Neural progenitor cell (in vitro differentiated cells): Measurements from ENCODE around the gene EZH2. TPM values are rescaled to one million over a fixed set of nuclear protein-coding genes. Genes with fewer than 3 reads are reported as not detected.

ENCODE experiments used
- DNase-seq: peaks from one replicate; pipeline ENCODE4 v3.0.0-alpha.2; 2016; ENCODE audit warnings: low spot score
- H2AFZ ChIP-seq: fragments of 200-600 bp; sonication (generic); replicated peaks from 2 replicates; pipeline ENCODE4 v1.6.1; 2016; ENCODE audit warnings: antibody characterized with exemption
- H3F3A ChIP-seq: fragments of 200-600 bp; sonication (generic); 2 replicates; pipeline ENCODE4 v1.6.1; 2016; ENCODE audit warnings: antibody characterized with exemption, low read depth
- H3K27ac ChIP-seq: fragments of 200-600 bp; sonication (generic); 2 replicates; pipeline ENCODE4 v1.5.1; 2016; ENCODE audit warnings: mild to moderate bottlenecking
- H3K27me3 ChIP-seq: fragments of 200-600 bp; sonication (generic); 2 replicates; pipeline ENCODE4 v1.6.1; 2016; ENCODE audit warnings: mild to moderate bottlenecking, moderate library complexity
- H3K36me3 ChIP-seq: fragments of 200-600 bp; sonication (generic); 2 replicates; pipeline ENCODE4 v1.5.1; 2016
- H3K4me1 ChIP-seq: fragments of 200-600 bp; sonication (generic); 2 replicates; pipeline ENCODE4 v1.6.1; 2016; ENCODE audit warnings: mixed run types
- H3K4me2 ChIP-seq: fragments of 200-600 bp; sonication (generic); 2 replicates; pipeline ENCODE4 v1.6.1; 2016
- H3K4me3 ChIP-seq: fragments of 200-600 bp; sonication (generic); 2 replicates; pipeline ENCODE4 v1.5.1; 2016
- H3K79me2 ChIP-seq: fragments of 200-600 bp; sonication (generic); 2 replicates; pipeline ENCODE4 v1.6.1; 2016; ENCODE audit warnings: low read depth
- H3K9ac ChIP-seq: fragments of 200-600 bp; sonication (generic); 2 replicates; pipeline ENCODE4 v1.6.1; 2016
- H3K9me3 ChIP-seq: fragments of 200-600 bp; sonication (generic); 2 replicates; pipeline ENCODE4 v1.5.1; 2016; ENCODE audit warnings: low read depth
- H4K20me1 ChIP-seq: fragments of 200-600 bp; sonication (generic); 2 replicates; pipeline ENCODE4 v1.6.1; 2016; ENCODE audit warnings: low read depth
- H3K27ac Mint-ChIP-seq: 3 replicates; pipeline ENCODE4 v1.8.0; 2021; ENCODE audit warnings: mixed read lengths
- H3K27me3 Mint-ChIP-seq: 2 replicates; pipeline ENCODE4 v1.8.0; 2022; ENCODE audit warnings: low read depth, mild to moderate bottlenecking, inconsistent platforms, moderate library complexity, mixed read lengths; ENCODE audit not compliant: insufficient read depth
- H3K36me3 Mint-ChIP-seq: 3 replicates; pipeline ENCODE4 v1.8.0; 2021; ENCODE audit warnings: mixed read lengths
- H3K4me1 Mint-ChIP-seq: 3 replicates; pipeline ENCODE4 v1.8.0; 2021; ENCODE audit warnings: mixed read lengths
- H3K4me3 Mint-ChIP-seq: 3 replicates; pipeline ENCODE4 v1.8.0; 2021; ENCODE audit warnings: mild to moderate bottlenecking, moderate library complexity, mixed read lengths
- H3K9me3 Mint-ChIP-seq: 3 replicates; pipeline ENCODE4 v1.8.0; 2020; ENCODE audit warnings: mixed read lengths
- EZH2 ChIP-seq: fragments of 200-600 bp; sonication (generic); IDR thresholded peaks from 2 replicates; pipeline ENCODE4 v1.6.1; 2017; ENCODE audit warnings: antibody characterized with exemption, mild to moderate bottlenecking, moderate library complexity
- EZH2phosphoT487 ChIP-seq: fragments of 200-600 bp; sonication (generic); IDR thresholded peaks from 2 replicates; pipeline ENCODE4 v1.6.1; 2017; ENCODE audit warnings: antibody characterized with exemption
- total RNA-seq: library from RNA; depleted of rRNA; stranded (reverse); fragments of >200 nt; gene quantifications from 2 replicates; pipeline ENCODE4 v1.2.3, GENCODE V29; 2015; ENCODE audit warnings: low replicate concordance
- TF ChIP-seq, protein P1 (sequence below): fragments of 200-600 bp; sonication (generic); IDR thresholded peaks from 2 replicates; pipeline ENCODE4 v1.5.1; 2017; ENCODE audit warnings: antibody characterized with exemption, mild to moderate bottlenecking

Gene EZH2
- total RNA-seq, 1 donor from 2014 or later = 112 TPM

- Mint-ChIP-seq H3K4me3 (no peak overlapping the region), H3K4me1 (peaks cover 6% of the 10 kb centered on the region), H3K27ac (no peak overlapping the region), H3K9me3 (no peaks in the 10 kb centered on the region), H3K27me3 (peaks cover 2% of the 10 kb centered on the region), H3K36me3 (peaks cover 55% of the 10 kb centered on the region)
- TF ChIP-seq, protein P1, sequence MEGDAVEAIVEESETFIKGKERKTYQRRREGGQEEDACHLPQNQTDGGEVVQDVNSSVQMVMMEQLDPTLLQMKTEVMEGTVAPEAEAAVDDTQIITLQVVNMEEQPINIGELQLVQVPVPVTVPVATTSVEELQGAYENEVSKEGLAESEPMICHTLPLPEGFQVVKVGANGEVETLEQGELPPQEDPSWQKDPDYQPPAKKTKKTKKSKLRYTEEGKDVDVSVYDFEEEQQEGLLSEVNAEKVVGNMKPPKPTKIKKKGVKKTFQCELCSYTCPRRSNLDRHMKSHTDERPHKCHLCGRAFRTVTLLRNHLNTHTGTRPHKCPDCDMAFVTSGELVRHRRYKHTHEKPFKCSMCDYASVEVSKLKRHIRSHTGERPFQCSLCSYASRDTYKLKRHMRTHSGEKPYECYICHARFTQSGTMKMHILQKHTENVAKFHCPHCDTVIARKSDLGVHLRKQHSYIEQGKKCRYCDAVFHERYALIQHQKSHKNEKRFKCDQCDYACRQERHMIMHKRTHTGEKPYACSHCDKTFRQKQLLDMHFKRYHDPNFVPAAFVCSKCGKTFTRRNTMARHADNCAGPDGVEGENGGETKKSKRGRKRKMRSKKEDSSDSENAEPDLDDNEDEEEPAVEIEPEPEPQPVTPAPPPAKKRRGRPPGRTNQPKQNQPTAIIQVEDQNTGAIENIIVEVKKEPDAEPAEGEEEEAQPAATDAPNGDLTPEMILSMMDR = no peak
- TF ChIP-seq EZH2phosphoT487 (no peak), EZH2 (no peak)
- no peak overlapping the region for H3K9ac ChIP-seq
- H3K4me1 ChIP-seq = no peaks in the 10 kb centered on the region
- H3K79me2 ChIP-seq = no peaks in the 10 kb centered on the region
- DNase-seq = no peak
- no peak overlapping the region for H3K4me2 ChIP-seq
- H4K20me1 ChIP-seq = no peaks in the 10 kb centered on the region
- H3K9me3 ChIP-seq = no peaks in the 10 kb centered on the region
- H3K36me3 ChIP-seq = peaks cover 13% of the 10 kb centered on the region
- no peaks in the 10 kb centered on the region for H3K27me3 ChIP-seq
- H2AFZ ChIP-seq = no peak overlapping the region
- no peak overlapping the region for H3K4me3 ChIP-seq
- H3F3A ChIP-seq = peaks cover 14% of the 10 kb centered on the region
- no peak overlapping the region for H3K27ac ChIP-seq
Observed at GRCh38 chr7:148799893-148800555, 84.1 kb downstream of the EZH2 start.

GRCh38 chr7:148796841-148797240, 87.2 kb downstream of the EZH2 start:
- Histone ChIP-seq H3K9ac (no peak overlapping the region), H3K4me3 (no peak overlapping the region), H2AFZ (no peak overlapping the region), H3K4me2 (no peak overlapping the region), H3F3A (no peaks in the 10 kb centered on the region), H3K27me3 (no peaks in the 10 kb centered on the region), H4K20me1 (no peaks in the 10 kb centered on the region), H3K4me1 (no peaks in the 10 kb centered on the region), H3K36me3 (peaks cover 26% of the 10 kb centered on the region), H3K9me3 (no peaks in the 10 kb centered on the region), H3K27ac (no peak overlapping the region), H3K79me2 (no peaks in the 10 kb centered on the region)
- Mint-ChIP-seq H3K27ac (no peak overlapping the region), H3K36me3 (peaks cover 66% of the 10 kb centered on the region), H3K4me1 (peaks cover 6% of the 10 kb centered on the region), H3K27me3 (peaks cover 2% of the 10 kb centered on the region), H3K4me3 (no peak overlapping the region), H3K9me3 (peaks cover 7% of the 10 kb centered on the region)
- DNase-seq = no peak
- TF ChIP-seq EZH2 (no peak), EZH2phosphoT487 (no peak)
- TF ChIP-seq, protein P1 = no peak

DNA sequence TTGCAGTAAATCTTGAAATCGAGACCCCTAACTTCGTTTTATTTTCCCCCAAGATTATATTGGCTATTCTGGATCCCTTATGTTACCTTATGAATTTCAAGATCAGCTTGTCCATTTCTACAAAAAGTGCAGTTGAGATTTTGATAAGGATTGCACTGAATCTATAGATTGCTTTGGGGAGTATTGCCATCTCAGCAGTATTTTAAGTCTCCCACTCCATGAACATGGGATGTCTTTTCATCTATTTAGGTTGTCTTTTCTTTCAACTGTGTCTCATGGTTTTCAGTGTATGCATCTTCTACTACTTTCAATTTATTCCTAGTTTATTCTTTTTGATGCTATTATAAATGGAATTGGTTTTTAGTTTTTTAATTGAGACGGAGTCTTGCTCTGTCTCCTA, 89.6 kb downstream of the EZH2 start:
- Histone ChIP-seq H3F3A (no peaks in the 10 kb centered on the region), H2AFZ (no peak overlapping the region), H3K9me3 (no peaks in the 10 kb centered on the region), H3K4me2 (no peak overlapping the region), H3K79me2 (no peaks in the 10 kb centered on the region), H3K4me1 (no peaks in the 10 kb centered on the region), H3K27ac (no peak overlapping the region), H3K4me3 (no peak overlapping the region), H3K27me3 (no peaks in the 10 kb centered on the region), H3K36me3 (peaks cover 33% of the 10 kb centered on the region), H4K20me1 (no peaks in the 10 kb centered on the region), H3K9ac (no peak overlapping the region)
- Mint-ChIP-seq H3K4me3 (no peak overlapping the region), H3K4me1 (peaks cover 6% of the 10 kb centered on the region), H3K36me3 (peaks cover 66% of the 10 kb centered on the region), H3K9me3 (peaks cover 7% of the 10 kb centered on the region), H3K27ac (no peak overlapping the region), H3K27me3 (no peaks in the 10 kb centered on the region)
- TF ChIP-seq EZH2phosphoT487 (no peak), EZH2 (no peak)
- no peak for DNase-seq

- DNase-seq = no peak
- Histone ChIP-seq H2AFZ (no peak overlapping the region), H4K20me1 (no peaks in the 10 kb centered on the region), H3K79me2 (no peaks in the 10 kb centered on the region), H3K27me3 (no peaks in the 10 kb centered on the region), H3K4me3 (no peak overlapping the region), H3F3A (no peaks in the 10 kb centered on the region), H3K9me3 (no peaks in the 10 kb centered on the region), H3K36me3 (peaks cover 25% of the 10 kb centered on the region), H3K4me1 (no peaks in the 10 kb centered on the region), H3K9ac (no peak overlapping the region), H3K4me2 (no peak overlapping the region), H3K27ac (no peak overlapping the region)
- Mint-ChIP-seq H3K27me3 (no peaks in the 10 kb centered on the region), H3K9me3 (peaks cover 7% of the 10 kb centered on the region), H3K27ac (no peak overlapping the region), H3K4me3 (no peak overlapping the region), H3K36me3 (peaks cover 62% of the 10 kb centered on the region), H3K4me1 (peaks cover 6% of the 10 kb centered on the region)
- TF ChIP-seq EZH2phosphoT487 = no peak
- TF ChIP-seq, protein P1 = no peak
Observed at GRCh38 chr7:148793590-148793989, 90.5 kb downstream of the EZH2 start.
